PC-9 (cell line): ENCODE measurements around the gene PCDHGB2. TPM values are rescaled to one million over a fixed set of nuclear protein-coding genes. Genes with fewer than 3 reads are reported as not detected.

Experiments used
- BruUV-seq: library from RNA; stranded (reverse); fragments of 400-500 nt; replicated peaks from 2 replicates; lab custom pipeline; 2021; lab: Mats Ljungman, UMichigan
- CTCF ChIA-PET: fragments of 300-600 bp; sonication (Branson Sonifier 250); formaldehyde crosslinking; loops from one replicate; lab custom pipeline; 2022; ENCODE audit warnings: antibody characterized with exemption; lab: Charles Lee
- POLR2A ChIA-PET: fragments of 300-600 bp; sonication (Branson Sonifier 250); formaldehyde crosslinking; loops from one replicate; lab custom pipeline; 2022; ENCODE audit warnings: antibody characterized with exemption; ENCODE audit not compliant: unreplicated experiment; lab: Charles Lee
- DNase-seq, 2 experiments: peaks; one replicate each; pipeline versions ENCODE4 v3.0.0 to v3.0.0-alpha.2; 2015 to 2022; ENCODE audit warnings: mixed read lengths in 1 of 2
- H2AFZ ChIP-seq: fragments of 200-600 bp; sonication (generic); 2 replicates; pipeline ENCODE4 v1.8.1; 2017; ENCODE audit warnings: antibody characterized with exemption
- H3F3A ChIP-seq: fragments of 200-600 bp; sonication (generic); 2 replicates; pipeline ENCODE4 v1.8.1; 2017; ENCODE audit warnings: antibody characterized with exemption, mild to moderate bottlenecking, low read depth; ENCODE audit not compliant: insufficient read depth
- H3K27ac ChIP-seq: fragments of 200-600 bp; sonication (generic); 2 replicates; pipeline ENCODE4 v1.6.1; 2016; ENCODE audit warnings: mixed run types
- H3K27me3 ChIP-seq: fragments of 200-600 bp; sonication (generic); 2 replicates; pipeline ENCODE4 v1.6.1; 2016; ENCODE audit warnings: low read depth, mixed run types; ENCODE audit not compliant: insufficient read depth
- H3K36me3 ChIP-seq: fragments of 200-600 bp; sonication (generic); 2 replicates; pipeline ENCODE4 v1.6.1; 2016; ENCODE audit warnings: low read depth, mixed run types
- H3K4me1 ChIP-seq: fragments of 200-600 bp; sonication (generic); replicated peaks from 2 replicates; pipeline ENCODE4 v1.6.1; 2016; ENCODE audit warnings: mixed run types; ENCODE audit not compliant: insufficient read depth
- H3K4me2 ChIP-seq: fragments of 200-600 bp; sonication (generic); 2 replicates; pipeline ENCODE4 v1.6.1; 2017; ENCODE audit warnings: mixed run types
- H3K4me3 ChIP-seq: fragments of 200-600 bp; sonication (generic); 2 replicates; pipeline ENCODE4 v1.6.1; 2016; ENCODE audit warnings: mixed run types
- H3K79me2 ChIP-seq: fragments of 200-600 bp; sonication (generic); 2 replicates; pipeline ENCODE4 v1.6.1; 2017; ENCODE audit warnings: low read depth, mixed run types
- H3K9me2 ChIP-seq: fragments of 200-600 bp; sonication (generic); 2 replicates; pipeline ENCODE4 v1.8.1; 2017; ENCODE audit warnings: mild to moderate bottlenecking; ENCODE audit not compliant: insufficient read depth
- H3K9me3 ChIP-seq: fragments of 200-600 bp; sonication (generic); 2 replicates; pipeline ENCODE4 v1.8.1; 2016; ENCODE audit warnings: low read depth; ENCODE audit not compliant: insufficient read depth
- H4K20me1 ChIP-seq: fragments of 200-600 bp; sonication (generic); 2 replicates; pipeline ENCODE4 v1.8.1; 2017; ENCODE audit not compliant: insufficient read depth
- EZH2 ChIP-seq: fragments of 200-600 bp; sonication (generic); IDR thresholded peaks from 2 replicates; pipeline ENCODE4 v1.8.0; 2017; ENCODE audit warnings: antibody characterized with exemption, low read depth
- intact Hi-C: fragments of 100-400 bp; cut with micrococcal nuclease; formaldehyde crosslinking; loops from one replicate; pipeline ENCODE4 v1.10.0; 2022; ENCODE audit not compliant: unreplicated experiment
- total RNA-seq: library from RNA; stranded (reverse); gene quantifications from 2 replicates; pipeline ENCODE4 v1.2.3, GENCODE V29; 2021
- TF ChIP-seq, protein P1 (sequence below): fragments of 200-600 bp; sonication (generic); conservative IDR thresholded peaks from 2 replicates; pipeline ENCODE4 v1.6.1; 2017; ENCODE audit warnings: mixed run types, antibody characterized with exemption, mild to moderate bottlenecking, moderate library complexity

PCDHGB2 gene
- total RNA-seq, 1 experiment from 2014 or later = 0.28 TPM

DNA sequence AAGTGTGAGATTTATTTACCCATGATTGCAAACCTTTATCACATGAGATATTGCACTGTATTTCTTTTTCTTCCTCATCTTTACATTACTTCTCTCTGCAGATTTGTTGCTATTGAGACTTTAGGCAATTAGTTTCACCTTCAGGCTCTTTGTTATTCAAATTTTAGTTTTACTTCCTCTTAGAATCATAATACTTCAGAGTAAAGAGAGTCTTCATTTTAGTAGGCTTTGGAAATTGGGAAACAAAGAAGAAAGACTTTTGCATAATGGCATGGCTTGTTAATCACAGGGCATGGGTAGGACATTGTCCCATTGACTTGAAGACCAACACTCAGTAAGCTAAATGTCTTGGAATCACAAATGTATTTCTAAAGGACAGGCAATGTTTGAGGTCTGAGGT lies 2.9 kb downstream of the PCDHGB2 start:
- no peak for DNase-seq
- intact Hi-C loops = no loop called here
- H3K9me2 ChIP-seq = no peaks in the 10 kb centered on the region
- H3K4me3 ChIP-seq = no peak overlapping the region
- H3K79me2 ChIP-seq = no peaks in the 10 kb centered on the region
- no peaks in the 10 kb centered on the region for H4K20me1 ChIP-seq
- H3K36me3 ChIP-seq = no peaks in the 10 kb centered on the region
- H3K4me1 ChIP-seq = no peaks in the 10 kb centered on the region
- no peak overlapping the region for H2AFZ ChIP-seq
- no TSS peak for BruUV-seq
- POLR2A ChIA-PET = no interaction called here
- peaks cover 35% of the 10 kb centered on the region for H3K27me3 ChIP-seq
- TF ChIP-seq EZH2 = no peak
- TF ChIP-seq, protein P1, sequence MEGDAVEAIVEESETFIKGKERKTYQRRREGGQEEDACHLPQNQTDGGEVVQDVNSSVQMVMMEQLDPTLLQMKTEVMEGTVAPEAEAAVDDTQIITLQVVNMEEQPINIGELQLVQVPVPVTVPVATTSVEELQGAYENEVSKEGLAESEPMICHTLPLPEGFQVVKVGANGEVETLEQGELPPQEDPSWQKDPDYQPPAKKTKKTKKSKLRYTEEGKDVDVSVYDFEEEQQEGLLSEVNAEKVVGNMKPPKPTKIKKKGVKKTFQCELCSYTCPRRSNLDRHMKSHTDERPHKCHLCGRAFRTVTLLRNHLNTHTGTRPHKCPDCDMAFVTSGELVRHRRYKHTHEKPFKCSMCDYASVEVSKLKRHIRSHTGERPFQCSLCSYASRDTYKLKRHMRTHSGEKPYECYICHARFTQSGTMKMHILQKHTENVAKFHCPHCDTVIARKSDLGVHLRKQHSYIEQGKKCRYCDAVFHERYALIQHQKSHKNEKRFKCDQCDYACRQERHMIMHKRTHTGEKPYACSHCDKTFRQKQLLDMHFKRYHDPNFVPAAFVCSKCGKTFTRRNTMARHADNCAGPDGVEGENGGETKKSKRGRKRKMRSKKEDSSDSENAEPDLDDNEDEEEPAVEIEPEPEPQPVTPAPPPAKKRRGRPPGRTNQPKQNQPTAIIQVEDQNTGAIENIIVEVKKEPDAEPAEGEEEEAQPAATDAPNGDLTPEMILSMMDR = no peak
- no peaks in the 10 kb centered on the region for H3F3A ChIP-seq
- no peak overlapping the region for H3K4me2 ChIP-seq
- H3K9me3 ChIP-seq = peaks cover 9% of the 10 kb centered on the region; the same call in 1 of the 2 replicates
- H3K27ac ChIP-seq = no peak overlapping the region
- CTCF ChIA-PET = no interaction called here

DNA sequence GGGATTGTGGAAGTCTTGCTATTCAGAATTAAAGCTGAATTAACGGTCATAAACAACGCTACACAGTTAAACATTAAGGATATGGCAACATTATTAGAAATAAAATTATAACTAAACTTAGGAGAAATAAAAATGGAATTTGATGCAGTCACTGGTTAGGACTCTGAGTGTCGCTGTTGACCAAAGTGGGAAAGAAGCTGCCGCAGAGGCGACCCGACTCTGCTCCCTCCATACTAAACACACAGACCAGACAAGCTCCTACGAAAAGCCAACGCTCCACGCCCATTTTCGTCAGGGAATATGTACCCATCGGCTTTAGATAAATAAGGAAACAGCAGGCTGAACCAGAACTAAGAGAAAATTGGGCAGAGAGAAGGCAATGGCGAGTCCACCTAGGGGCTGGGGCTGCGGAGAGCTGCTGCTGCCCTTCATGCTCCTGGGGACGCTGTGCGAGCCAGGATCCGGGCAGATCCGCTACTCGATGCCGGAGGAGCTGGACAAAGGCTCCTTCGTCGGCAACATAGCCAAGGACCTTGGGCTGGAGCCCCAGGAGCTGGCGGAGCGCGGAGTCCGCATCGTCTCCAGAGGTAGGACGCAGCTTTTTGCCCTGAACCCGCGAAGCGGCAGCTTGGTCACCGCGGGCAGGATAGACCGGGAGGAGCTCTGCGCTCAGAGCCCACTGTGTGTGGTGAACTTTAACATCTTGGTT lies 4.3 kb downstream of the PCDHGB2 start, which contains the start of gene PCDHGA5:
PCDHGA5 (plus strand) TSS at position 211 of the 709 bp plus-strand sequence; CDS start at position 380, 169 bp downstream.
- intact Hi-C loops = no loop called here
- Histone ChIP-seq H3K36me3 (no peaks in the 10 kb centered on the region), H3K4me3 (no peak within 1 kb of the TSS), H4K20me1 (no peaks in the 10 kb centered on the region), H2AFZ (no peak within 1 kb of the TSS), H3K79me2 (no peaks in the 10 kb centered on the region), H3K4me1 (no peaks in the 10 kb centered on the region), H3K4me2 (no peak within 1 kb of the TSS), H3K9me2 (no peaks in the 10 kb centered on the region), H3K27me3 (peaks cover 36% of the 10 kb centered on the region), H3F3A (no peaks in the 10 kb centered on the region), H3K9me3 (peaks cover 12% of the 10 kb centered on the region; the same call in 1 of the 2 replicates), H3K27ac (no peak within 1 kb of the TSS)
- BruUV-seq = no TSS peak
- no peak for DNase-seq
- CTCF ChIA-PET = no interaction called here
- POLR2A ChIA-PET = no interaction called here
- TF ChIP-seq EZH2 = no peak
- TF ChIP-seq, protein P1 = no peak

DNA sequence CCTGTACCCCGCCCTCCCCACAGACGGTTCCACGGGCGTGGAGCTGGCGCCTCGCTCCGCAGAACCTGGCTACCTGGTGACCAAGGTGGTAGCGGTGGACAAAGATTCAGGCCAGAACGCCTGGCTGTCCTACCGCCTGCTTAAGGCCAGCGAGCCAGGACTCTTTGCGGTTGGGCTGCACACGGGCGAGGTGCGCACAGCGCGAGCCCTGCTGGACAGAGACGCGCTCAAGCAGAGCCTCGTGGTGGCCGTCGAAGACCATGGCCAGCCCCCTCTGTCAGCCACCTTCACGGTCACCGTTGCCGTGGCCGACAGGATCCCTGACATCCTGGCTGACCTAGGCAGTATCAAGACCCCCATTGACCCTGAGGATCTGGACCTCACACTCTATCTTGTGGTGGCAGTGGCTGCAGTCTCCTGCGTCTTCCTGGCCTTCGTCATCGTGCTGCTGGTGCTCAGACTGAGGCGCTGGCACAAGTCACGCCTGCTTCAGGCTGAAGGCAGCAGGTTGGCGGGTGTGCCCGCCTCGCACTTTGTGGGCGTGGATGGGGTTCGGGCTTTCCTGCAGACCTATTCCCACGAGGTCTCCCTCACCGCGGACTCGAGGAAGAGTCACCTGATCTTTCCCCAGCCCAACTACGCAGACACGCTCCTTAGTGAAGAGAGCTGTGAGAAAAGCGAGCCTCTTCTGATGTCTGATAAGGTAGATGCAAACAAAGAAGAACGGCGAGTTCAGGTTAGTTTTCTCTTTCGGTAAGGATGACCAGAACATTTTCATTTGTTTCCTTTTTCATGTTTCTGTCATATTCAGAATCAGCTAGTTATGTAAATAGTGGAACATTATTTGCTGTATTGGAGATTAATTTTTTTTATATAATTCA lies 6.5 kb downstream of the PCDHGB2 start:
- POLR2A ChIA-PET = no interaction called here

More for the DNA sequence above, 6.5 kb downstream of the PCDHGB2 start:
- no peaks in the 10 kb centered on the region for H3K4me1 ChIP-seq
- no TSS peak for BruUV-seq
- H3K4me3 ChIP-seq = no peak overlapping the region
- TF ChIP-seq EZH2 = no peak
- TF ChIP-seq, protein P1 = no peak
- H3K27me3 ChIP-seq = peaks cover 55% of the 10 kb centered on the region
- DNase-seq = no peak
- H3K9me2 ChIP-seq = no peaks in the 10 kb centered on the region
- no peaks in the 10 kb centered on the region for H3K36me3 ChIP-seq
- no peak overlapping the region for H3K27ac ChIP-seq
- intact Hi-C loops = no loop called here
- no peak overlapping the region for H3K4me2 ChIP-seq
- H2AFZ ChIP-seq = no peak overlapping the region
- H3K79me2 ChIP-seq = no peaks in the 10 kb centered on the region
- CTCF ChIA-PET = no interaction called here
- no peaks in the 10 kb centered on the region for H3F3A ChIP-seq
- peaks cover 5% of the 10 kb centered on the region; the same call in 1 of the 2 replicates for H3K9me3 ChIP-seq
- no peaks in the 10 kb centered on the region for H4K20me1 ChIP-seq
